Endothelial cell of umbilical vein (primary cell): ENCODE results near the gene ALOX5AP. TPM values are rescaled to one million over a fixed set of nuclear protein-coding genes. Genes with fewer than 3 reads are reported as not detected.

Experiments
- BruUV-seq: library from RNA; stranded (reverse); fragments of 400-500 nt; replicated peaks from 2 replicates; lab custom pipeline; 2021; lab: Mats Ljungman, UMichigan
- CTCF ChIA-PET: fragments of 300-600, 350-600 bp; sonication (Branson Sonifier 250); formaldehyde crosslinking; loops from one replicate; lab custom pipeline; 2021; ENCODE audit warnings: antibody characterized with exemption, inconsistent platforms; lab: Charles Lee
- POLR2A ChIA-PET: fragments of 300-600, 350-600 bp; sonication (Branson Sonifier 250); formaldehyde crosslinking; loops from one replicate; lab custom pipeline; 2021; ENCODE audit warnings: antibody characterized with exemption, inconsistent platforms; lab: Charles Lee
- DNase-seq: peaks from one replicate; pipeline ENCODE4 v3.0.0-alpha.2; 2011; ENCODE audit warnings: low read depth, low spot score
- FAIRE-seq: peaks from 2 replicates; lab custom pipeline; 2011; peaks lifted over from hg19 to GRCh38; lab: Jason Lieb, UNC
- H2AFZ ChIP-seq: 2 replicates; pipeline ENCODE4 v1.6.0; 2012; ENCODE audit warnings: low read depth, low read length, control low read depth, inconsistent platforms
- H3K27ac ChIP-seq: 2 replicates; pipeline ENCODE4 v1.5.1; 2011; ENCODE audit warnings: low read depth, mild to moderate bottlenecking, control low read depth, low read length, moderate library complexity; ENCODE audit not compliant: insufficient read depth
- H3K27me3 ChIP-seq, 2 experiments: 2 replicates each; pipeline versions ENCODE4 v1.6.0 to v1.6.1; 2011; ENCODE audit warnings: low read length in 2 of 2, mixed read lengths in 1 of 2; ENCODE audit not compliant: control insufficient read depth in 2 of 2, insufficient read depth in 2 of 2
- H3K36me3 ChIP-seq, 2 experiments: 2 replicates in 1 of 2; 3 replicates in 1 of 2; pipeline ENCODE4 v1.5.1; 2011; ENCODE audit warnings: low read length in 2 of 2, mild to moderate bottlenecking in 1 of 2, moderate library complexity in 1 of 2; ENCODE audit not compliant: control insufficient read depth in 2 of 2, insufficient read depth in 2 of 2; ENCODE audit errors: extremely low read depth in 1 of 2
- H3K4me1 ChIP-seq: 3 replicates; pipeline ENCODE4 v1.5.1; 2011; ENCODE audit warnings: mild to moderate bottlenecking, low read length; ENCODE audit not compliant: control insufficient read depth, insufficient read depth; ENCODE audit errors: extremely low read depth
- H3K4me2 ChIP-seq: 2 replicates; pipeline ENCODE4 v1.6.1; 2011; ENCODE audit warnings: low read length, control low read depth, mixed read lengths; ENCODE audit not compliant: insufficient read depth
- H3K4me3 ChIP-seq, 3 experiments: fragments of 200-600 bp in 1 of 3; sonication (generic), shearing (Covaris generic) in 1 of 3; replicated peaks in 1 of 3; 2 replicates each; pipeline ENCODE4 v1.5.1; 2011 to 2016; ENCODE audit warnings: control low read depth in 3 of 3, low read length in 3 of 3, mild to moderate bottlenecking in 2 of 3, inconsistent platforms in 1 of 3, low read depth in 1 of 3, moderate library complexity in 1 of 3; ENCODE audit not compliant: insufficient read depth in 1 of 3
- H3K79me2 ChIP-seq: 2 replicates; pipeline ENCODE4 v1.6.0; 2012; ENCODE audit warnings: low read length, inconsistent platforms; ENCODE audit not compliant: control insufficient read depth, insufficient read depth
- H3K9ac ChIP-seq: replicated peaks from 2 replicates; pipeline ENCODE3; 2011; ENCODE audit warnings: low read length, control low read depth; ENCODE audit not compliant: insufficient read depth; ENCODE audit errors: extremely low read depth
- H3K9me1 ChIP-seq: replicated peaks from 3 replicates; pipeline ENCODE4 v1.6.0; 2011; ENCODE audit warnings: mild to moderate bottlenecking, low read length; ENCODE audit not compliant: control insufficient read depth, insufficient read depth; ENCODE audit errors: extremely low read depth
- H3K9me3 ChIP-seq: replicated peaks from 2 replicates; pipeline ENCODE4 v1.5.1; 2012; ENCODE audit warnings: low read length, inconsistent platforms; ENCODE audit not compliant: control insufficient read depth, insufficient read depth
- H4K20me1 ChIP-seq: replicated peaks from 2 replicates; pipeline ENCODE3; 2011; ENCODE audit warnings: mild to moderate bottlenecking, low read length; ENCODE audit not compliant: control insufficient read depth, insufficient read depth; ENCODE audit errors: extremely low read depth
- CTCF ChIP-seq, 2 donors: IDR thresholded peaks; 1 replicate in 1 of 2; 2 replicates in 1 of 2; pipeline ENCODE4 v1.5.1; 2011; ENCODE audit warnings: low read length in 2 of 2, mild to moderate bottlenecking in 2 of 2, moderate library complexity in 2 of 2, control low read depth in 1 of 2, inconsistent platforms in 1 of 2, low read depth in 1 of 2; ENCODE audit not compliant: insufficient read depth in 1 of 2; ENCODE audit errors: extremely low read depth in 1 of 2
- EZH2 ChIP-seq: IDR thresholded peaks from 2 replicates; pipeline ENCODE4 v1.6.1; 2012; ENCODE audit warnings: borderline replicate concordance, low read depth, mild to moderate bottlenecking, moderate library complexity, low read length, inconsistent platforms; ENCODE audit not compliant: severe bottlenecking
- FOS ChIP-seq: IDR thresholded peaks from 2 replicates; pipeline ENCODE4 v1.6.1; 2011; ENCODE audit warnings: mild to moderate bottlenecking, low read length, moderate library complexity, borderline replicate concordance; ENCODE audit not compliant: insufficient read depth
- GATA2 ChIP-seq: IDR thresholded peaks from 2 replicates; pipeline ENCODE4 v1.7.0; 2011; ENCODE audit warnings: low read depth, mild to moderate bottlenecking, moderate library complexity, mixed read lengths, low read length; ENCODE audit not compliant: insufficient read length, insufficient read depth
- JUN ChIP-seq: IDR thresholded peaks from 2 replicates; pipeline ENCODE4 v1.6.1; 2011; ENCODE audit warnings: borderline replicate concordance, low read depth; ENCODE audit not compliant: insufficient read length, insufficient read depth
- MAX ChIP-seq: IDR thresholded peaks from 2 replicates; pipeline ENCODE4 v1.6.1; 2011; ENCODE audit not compliant: insufficient read depth, insufficient read length
- MYC ChIP-seq: IDR thresholded peaks from one replicate; pipeline ENCODE4 v1.6.1; 2011; ENCODE audit warnings: mild to moderate bottlenecking, low read depth, low read length
- POLR2A ChIP-seq: IDR thresholded peaks from 2 replicates; pipeline ENCODE4 v1.6.1; 2012; ENCODE audit warnings: low read depth, mild to moderate bottlenecking, control low read depth, low read length
- POLR2AphosphoS5 ChIP-seq: IDR thresholded peaks from 2 replicates; pipeline ENCODE4 v1.6.1; 2012; ENCODE audit warnings: low read depth, mild to moderate bottlenecking, control low read depth, low read length, moderate library complexity; ENCODE audit not compliant: insufficient read depth
- dilution Hi-C: fragments of 300-500 bp; cut with MboI; formaldehyde crosslinking; loops from one replicate; pipeline ENCODE4 v1.15.0; 2019; ENCODE audit warnings: low sequenced_read_pairs; ENCODE audit not compliant: extremely low pct_ligation_motif_present
- intact Hi-C: fragments of 100-400 bp; cut with micrococcal nuclease; formaldehyde crosslinking; loops from one replicate; pipeline ENCODE4 v1.10.0; 2022
- polyA plus RNA-seq, 4 experiments: library from polyadenylated mRNA; depleted of rRNA in 3 of 4; stranded (reverse) in 3 of 4; unstranded in 1 of 4; fragments of >200 nt; gene quantifications; 2 replicates each; pipeline versions ENCODE4 v1.2.1 to v1.2.3, GENCODE V29; 2011 to 2012; ENCODE audit warnings: missing spikeins in 1 of 4
- total RNA-seq: library from RNA; stranded (reverse); gene quantifications from 2 replicates; pipeline ENCODE4 v1.2.3, GENCODE V29; 2021

Gene ALOX5AP
- total and polyA plus RNA-seq, 2 donors (not counting 3 experiments of a cell fraction or from before 2014, with no cell fraction given): 1.8 TPM; not detected in 1

- H3K4me3 ChIP-seq: no peak overlapping the region
- no peaks in the 10 kb centered on the region for H3K79me2 ChIP-seq
- no peak overlapping the region for H2AFZ ChIP-seq
- H3K36me3 ChIP-seq: no peaks in the 10 kb centered on the region
- intact Hi-C loops (no loop called here), dilution Hi-C loops (loop anchor here (25.0 kb wide), 1 partner anchor 89 kb away; no protein-coding TSS in a partner anchor)
- ChIA-PET POLR2A (no interaction called here), CTCF (interaction anchor here (1.6 kb wide), 1 partner anchor 16 kb away, joined by 5 read pairs; no protein-coding TSS in a partner anchor)
- no peak for DNase-seq
- H4K20me1 ChIP-seq: no peaks in the 10 kb centered on the region
- H3K27ac ChIP-seq: no peak overlapping the region
- H3K9me1 ChIP-seq: no peaks in the 10 kb centered on the region
- H3K9ac ChIP-seq: no peak overlapping the region
- TF ChIP-seq POLR2A (no peak), EZH2 (no peak), JUN (no peak), FOS (no peak), MAX (no peak), MYC (no peak), GATA2 (no peak), POLR2AphosphoS5 (no peak), CTCF (IDR thresholded peaks at IDR 0.05; ENCODE audit: extremely low read depth in 1 of 2, insufficient read depth in 1 of 2, low read depth in 1 of 2, low read length in 2 of 2) (no peak)
- no peaks in the 10 kb centered on the region for H3K9me3 ChIP-seq
- no peak overlapping the region for H3K4me2 ChIP-seq
- BruUV-seq: no TSS peak
- H3K4me1 ChIP-seq: no peaks in the 10 kb centered on the region
- FAIRE-seq: no peak
- peaks cover 0 to 11% of the 10 kb centered on the region in 2 experiments for H3K27me3 ChIP-seq
Measured at GRCh38 chr13:30776661-30777060, 41.3 kb downstream of the ALOX5AP start.
